IMR-90 (cell line): ENCODE data around the gene C19orf33. TPM values are rescaled to one million over a fixed set of nuclear protein-coding genes. Genes with fewer than 3 reads are reported as not detected.

Source experiments
- ATAC-seq: fragments of 200-7000 bp; cut with Tn5 transposase; 2 replicates; pipeline ENCODE4 v1.9.1; 2020; ENCODE audit warnings: low read depth, mild to moderate bottlenecking, moderate library complexity
- BruUV-seq: library from RNA; stranded (reverse); fragments of 400-500 nt; replicated peaks from 2 replicates; lab custom pipeline; 2021; lab: Mats Ljungman, UMichigan
- CTCF ChIA-PET: fragments of 300-600 bp; formaldehyde crosslinking; extraction: SDS; loops from one replicate; lab custom pipeline; 2021; ENCODE audit warnings: antibody characterized with exemption; lab: Yijun Ruan, JAX
- POLR2A ChIA-PET: fragments of 300-600 bp; sonication (Branson Sonifier 250); formaldehyde crosslinking; loops from one replicate; lab custom pipeline; 2022; ENCODE audit warnings: antibody characterized with exemption; ENCODE audit not compliant: unreplicated experiment; lab: Charles Lee
- DNase-seq: peaks from one replicate; pipeline ENCODE4 v3.0.0; 2013
- H2AFZ ChIP-seq: replicated peaks from 2 replicates; pipeline ENCODE3; 2013; ENCODE audit warnings: low read length, mild to moderate bottlenecking; ENCODE audit not compliant: poor library complexity
- H2AK5ac ChIP-seq: 2 replicates; pipeline ENCODE4 v1.6.1; 2013; ENCODE audit warnings: low read depth, low read length, inconsistent platforms
- H2AK9ac ChIP-seq: replicated peaks from 2 replicates; pipeline ENCODE3; 2013; ENCODE audit warnings: mild to moderate bottlenecking, low read depth, low read length, moderate library complexity; ENCODE audit not compliant: poor library complexity
- H2BK120ac ChIP-seq: 2 replicates; pipeline ENCODE4 v1.6.1; 2013; ENCODE audit warnings: low read depth, low read length, inconsistent platforms
- H2BK15ac ChIP-seq: 3 replicates; pipeline ENCODE4 v1.6.1; 2013; ENCODE audit warnings: low read depth, low read length, inconsistent platforms
- H2BK20ac ChIP-seq: 2 replicates; pipeline ENCODE4 v1.6.1; 2013; ENCODE audit warnings: low read depth, mild to moderate bottlenecking, inconsistent platforms, low read length, moderate library complexity
- H2BK5ac ChIP-seq: 2 replicates; pipeline ENCODE4 v1.6.1; 2013; ENCODE audit warnings: mild to moderate bottlenecking, low read depth, low read length, inconsistent platforms; ENCODE audit not compliant: poor library complexity, severe bottlenecking
- H3K14ac ChIP-seq: replicated peaks from 2 replicates; pipeline ENCODE4 v1.6.1; 2013; ENCODE audit warnings: low read depth, low read length, inconsistent platforms
- H3K18ac ChIP-seq: 2 replicates; pipeline ENCODE4 v1.6.1; 2013; ENCODE audit warnings: low read depth, low read length, control low read depth
- H3K23ac ChIP-seq: 2 replicates; pipeline ENCODE4 v1.6.1; 2013; ENCODE audit warnings: low read depth, low read length, inconsistent platforms
- H3K27ac ChIP-seq: 2 replicates; pipeline ENCODE4 v1.5.1; 2013; ENCODE audit warnings: mild to moderate bottlenecking, control low read depth, low read length; ENCODE audit not compliant: insufficient read depth
- H3K27me3 ChIP-seq: 2 replicates; pipeline ENCODE4 v1.6.1; 2013; ENCODE audit warnings: low read length; ENCODE audit not compliant: control insufficient read depth, insufficient read depth
- H3K36me3 ChIP-seq: 2 replicates; pipeline ENCODE4 v1.6.1; 2013; ENCODE audit warnings: low read length, mixed read lengths; ENCODE audit not compliant: control insufficient read depth, insufficient read depth
- H3K4ac ChIP-seq: 2 replicates; pipeline ENCODE4 v1.6.1; 2013; ENCODE audit warnings: low read depth, low read length, inconsistent platforms
- H3K4me1 ChIP-seq: 2 replicates; pipeline ENCODE4 v1.6.1; 2013; ENCODE audit warnings: low read length, mixed read lengths; ENCODE audit not compliant: control insufficient read depth, insufficient read depth
- H3K4me2 ChIP-seq: 2 replicates; pipeline ENCODE4 v1.6.1; 2013; ENCODE audit warnings: low read depth, mild to moderate bottlenecking, control low read depth, low read length, moderate library complexity
- H3K4me3 ChIP-seq: 2 replicates; pipeline ENCODE4 v1.5.1; 2013; ENCODE audit warnings: low read depth, mild to moderate bottlenecking, control low read depth, low read length, moderate library complexity; ENCODE audit not compliant: insufficient read depth
- H3K56ac ChIP-seq: 2 replicates; pipeline ENCODE4 v1.6.1; 2013; ENCODE audit warnings: low read length, inconsistent platforms; ENCODE audit not compliant: insufficient read depth; ENCODE audit errors: extremely low read depth
- H3K79me1 ChIP-seq, 2 experiments: 2 replicates each; pipeline ENCODE4 v1.6.1; 2013; ENCODE audit warnings: low read length in 2 of 2, inconsistent platforms in 1 of 2, low read depth in 1 of 2
- H3K9ac ChIP-seq: 2 replicates; pipeline ENCODE4 v1.6.1; 2013; ENCODE audit warnings: low read depth, low read length, control low read depth
- H3K9me1 ChIP-seq: 2 replicates; pipeline ENCODE4 v1.6.1; 2013; ENCODE audit warnings: low read length, inconsistent platforms; ENCODE audit not compliant: insufficient read depth
- H3K9me3 ChIP-seq: 2 replicates; pipeline ENCODE4 v1.6.1; 2013; ENCODE audit warnings: low read length; ENCODE audit not compliant: control insufficient read depth, insufficient read depth
- H4K20me1 ChIP-seq: 2 replicates; pipeline ENCODE4 v1.6.1; 2013; ENCODE audit warnings: low read length, inconsistent platforms; ENCODE audit not compliant: insufficient read depth
- H4K5ac ChIP-seq: 2 replicates; pipeline ENCODE4 v1.6.1; 2013; ENCODE audit warnings: mild to moderate bottlenecking, low read depth, low read length, control low read depth
- H4K8ac ChIP-seq, 2 experiments: 2 replicates each; pipeline ENCODE4 v1.6.1; 2013; ENCODE audit warnings: low read depth in 2 of 2, low read length in 2 of 2, control low read depth in 1 of 2, inconsistent platforms in 1 of 2
- H4K91ac ChIP-seq: 2 replicates; pipeline ENCODE4 v1.6.1; 2013; ENCODE audit warnings: low read depth, low read length, inconsistent platforms; ENCODE audit not compliant: insufficient read depth
- BHLHE40 ChIP-seq: fragments of 150-350 bp; IDR thresholded peaks from 2 replicates; pipeline ENCODE4 v1.6.1; 2016; ENCODE audit warnings: mild to moderate bottlenecking, low read depth, low read length
- CHD1 ChIP-seq: IDR thresholded peaks from 2 replicates; pipeline ENCODE4 v1.6.1; 2012; ENCODE audit warnings: low read depth, low read length, improper control_type of control experiment
- ELK1 ChIP-seq: fragments of 150-350 bp; IDR thresholded peaks from 2 replicates; pipeline ENCODE4 v1.6.1; 2016; ENCODE audit warnings: low read depth, mild to moderate bottlenecking, low read length, moderate library complexity, borderline replicate concordance
- FOS ChIP-seq: fragments of 150-350 bp; IDR thresholded peaks from 2 replicates; pipeline ENCODE4 v1.6.1; 2016; ENCODE audit warnings: low read depth, low read length
- MAFK ChIP-seq: IDR thresholded peaks from 2 replicates; pipeline ENCODE4 v1.6.1; 2012; ENCODE audit warnings: low read depth, low read length, improper control_type of control experiment
- MAZ ChIP-seq: IDR thresholded peaks from 2 replicates; pipeline ENCODE4 v1.6.1; 2012; ENCODE audit warnings: low read depth, mild to moderate bottlenecking, low read length, improper control_type of control experiment, moderate library complexity, borderline replicate concordance
- MXI1 ChIP-seq: IDR thresholded peaks from 2 replicates; pipeline ENCODE4 v1.6.1; 2012; ENCODE audit warnings: low read depth, mild to moderate bottlenecking, low read length, moderate library complexity, borderline replicate concordance
- NFE2L2 ChIP-seq: fragments of 150-350 bp; IDR thresholded peaks from 2 replicates; pipeline ENCODE4 v1.6.1; 2016; ENCODE audit warnings: low read depth, mild to moderate bottlenecking, low read length
- POLR2A ChIP-seq: IDR thresholded peaks from 2 replicates; pipeline ENCODE4 v1.6.1; 2012; ENCODE audit warnings: mild to moderate bottlenecking, low read depth, low read length
- RAD21 ChIP-seq: IDR thresholded peaks from 2 replicates; pipeline ENCODE4 v1.6.1; 2012; ENCODE audit warnings: low read length, improper control_type of control experiment
- RCOR1 ChIP-seq: IDR thresholded peaks from 2 replicates; pipeline ENCODE4 v1.6.1; 2012; ENCODE audit warnings: mild to moderate bottlenecking, low read length, improper control_type of control experiment; ENCODE audit not compliant: insufficient replicate concordance
- RFX5 ChIP-seq: IDR thresholded peaks from 2 replicates; pipeline ENCODE4 v1.8.0; 2012; ENCODE audit warnings: low read depth, mild to moderate bottlenecking, low read length, moderate library complexity
- SMC3 ChIP-seq: fragments of 150-350 bp; IDR thresholded peaks from 2 replicates; pipeline ENCODE4 v1.6.1; 2016; ENCODE audit warnings: low read depth, mild to moderate bottlenecking, antibody characterized with exemption, low read length, moderate library complexity
- WGBS, 2 experiments: methylation state at CpG; one replicate each; pipeline versions ENCODE4 v1.1.5 to v1.1.7; 2013; ENCODE audit warnings: missing lambda C conversion rate in 2 of 2; ENCODE audit not compliant: insufficient read length in 1 of 2; ENCODE audit errors: extremely low coverage in 2 of 2; 5-methylcytosine and 5-hydroxymethylcytosine counted together
- dilution Hi-C: fragments of 300-500 bp; cut with HindIII; formaldehyde crosslinking; loops from one replicate; pipeline ENCODE4 v1.14.3; 2018; ENCODE audit warnings: low sequenced_read_pairs; ENCODE audit not compliant: unreplicated experiment
- in situ Hi-C: fragments of 300-500 bp; cut with MboI; formaldehyde crosslinking; loops from 3 replicates; pipeline ENCODE4 v1.14.3; 2019; ENCODE audit warnings: low sequenced_read_pairs, inconsistent platforms, mixed read lengths
- intact Hi-C: fragments of 100-400 bp; cut with micrococcal nuclease; formaldehyde crosslinking; loops from 2 replicates; pipeline ENCODE4 v1.10.0; 2022
- polyA plus RNA-seq, 3 experiments: library from polyadenylated mRNA; depleted of rRNA; stranded (reverse); fragments of >200 nt; gene quantifications; 2 replicates each; pipeline ENCODE4 v1.2.3, GENCODE V29; 2012; ENCODE audit warnings: low replicate concordance in 1 of 3
- total RNA-seq: library from RNA; depleted of rRNA; stranded (reverse); fragments of >200 nt; gene quantifications from 2 replicates; pipeline ENCODE4 v1.2.3, GENCODE V29; 2012
- TF ChIP-seq, protein P1 (sequence below): fragments of 150-350 bp; IDR thresholded peaks from 2 replicates; pipeline ENCODE4 v1.6.1; 2017; ENCODE audit warnings: mild to moderate bottlenecking, antibody characterized with exemption, low read length, low read depth
- TF ChIP-seq, protein P2 (sequence below): conservative IDR thresholded peaks from 2 replicates; pipeline ENCODE4 v1.5.1; 2012; ENCODE audit warnings: mild to moderate bottlenecking, low read depth, low read length, improper control_type of control experiment

Gene C19orf33
- total and polyA plus RNA-seq, 2 of the 4 experiments (the other 2 are of a cell fraction) = 0.80 TPM; not detected in 1

DNA sequence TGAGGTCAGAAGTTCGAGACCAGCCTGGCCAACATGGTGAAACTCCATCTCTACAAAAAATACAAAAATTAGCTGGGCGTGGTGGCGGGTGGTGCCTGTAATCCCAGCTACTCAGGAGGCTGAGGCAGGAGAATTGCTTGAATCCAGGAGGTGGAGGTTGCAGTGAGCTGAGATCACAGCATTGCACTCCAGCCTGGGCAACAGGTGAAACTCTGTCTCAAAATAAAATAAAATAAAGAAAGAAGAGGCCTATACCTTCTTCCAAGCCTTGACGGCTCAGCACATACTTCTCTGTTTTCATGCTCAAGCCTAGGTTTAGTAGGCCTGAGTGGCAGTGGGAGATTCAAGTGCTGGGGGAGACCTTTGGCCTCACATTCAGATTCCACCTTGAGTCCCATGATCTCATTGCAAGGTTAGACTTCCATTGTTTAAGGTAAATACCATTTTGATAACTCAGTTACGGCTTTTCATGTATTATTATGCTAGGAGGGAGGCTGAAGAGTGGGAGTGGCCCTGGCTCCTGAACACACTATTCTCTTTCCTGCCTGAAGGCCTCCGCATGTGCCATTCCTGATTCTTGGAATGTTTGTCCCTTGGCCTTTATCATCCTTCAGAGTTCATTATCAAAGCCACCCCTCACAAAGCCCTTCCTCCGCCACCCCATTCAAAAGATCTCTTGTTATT, 41.3 kb upstream of the C19orf33 start:
- H3K56ac ChIP-seq = no peak overlapping the region
- H3K36me3 ChIP-seq = no peaks in the 10 kb centered on the region
- no peak overlapping the region for H4K5ac ChIP-seq
- no peak overlapping the region for H3K4me2 ChIP-seq
- no peak overlapping the region for H3K4me3 ChIP-seq
- no peak overlapping the region; the same call in 1 of the 2 replicates for H3K23ac ChIP-seq
- DNase-seq (no peak), ATAC-seq (no peak)
- H2BK5ac ChIP-seq = no peak overlapping the region
- no peak overlapping the region; the same call in 1 of the 2 replicates for H2AK5ac ChIP-seq
- no peak overlapping the region for H3K9ac ChIP-seq
- no peak overlapping the region for H3K14ac ChIP-seq
- H2BK15ac ChIP-seq = no peak overlapping the region
- peak overlapping the region; percentile 51 for H2AFZ ChIP-seq
- H3K27ac ChIP-seq = no peak overlapping the region
- no peak overlapping the region for H4K91ac ChIP-seq
- ChIA-PET CTCF (no interaction called here), POLR2A (no interaction called here)
- whole genome bisulfite sequencing, 2 experiments = no CpG with 5 or more reads among the region's 7 CpGs
- peaks cover 12% of the 10 kb centered on the region for H3K9me1 ChIP-seq
- peaks cover 10% of the 10 kb centered on the region for H3K4me1 ChIP-seq
- in situ Hi-C loops = no loop called here
- BruUV-seq = no TSS peak
- no peaks in the 10 kb centered on the region; the same call in 1 of the 2 replicates for H3K27me3 ChIP-seq
- H3K18ac ChIP-seq = no peak overlapping the region
- no peaks in the 10 kb centered on the region for H4K20me1 ChIP-seq
- no peak overlapping the region for H2BK120ac ChIP-seq
- dilution Hi-C loops = no loop called here
- TF ChIP-seq, protein P1, sequence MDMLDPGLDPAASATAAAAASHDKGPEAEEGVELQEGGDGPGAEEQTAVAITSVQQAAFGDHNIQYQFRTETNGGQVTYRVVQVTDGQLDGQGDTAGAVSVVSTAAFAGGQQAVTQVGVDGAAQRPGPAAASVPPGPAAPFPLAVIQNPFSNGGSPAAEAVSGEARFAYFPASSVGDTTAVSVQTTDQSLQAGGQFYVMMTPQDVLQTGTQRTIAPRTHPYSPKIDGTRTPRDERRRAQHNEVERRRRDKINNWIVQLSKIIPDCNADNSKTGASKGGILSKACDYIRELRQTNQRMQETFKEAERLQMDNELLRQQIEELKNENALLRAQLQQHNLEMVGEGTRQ = no peak
- TF ChIP-seq RFX5 = no peak
- TF ChIP-seq ELK1 = no peak
- no peak for TF ChIP-seq BHLHE40
- TF ChIP-seq MXI1 = no peak
- TF ChIP-seq RCOR1 = no peak
- no peak for TF ChIP-seq RAD21
- TF ChIP-seq SMC3 = no peak
- TF ChIP-seq NFE2L2 = no peak
- no peak for TF ChIP-seq FOS
- TF ChIP-seq POLR2A = no peak
- no peak for TF ChIP-seq CHD1
- TF ChIP-seq MAFK = no peak
- TF ChIP-seq, protein P2, sequence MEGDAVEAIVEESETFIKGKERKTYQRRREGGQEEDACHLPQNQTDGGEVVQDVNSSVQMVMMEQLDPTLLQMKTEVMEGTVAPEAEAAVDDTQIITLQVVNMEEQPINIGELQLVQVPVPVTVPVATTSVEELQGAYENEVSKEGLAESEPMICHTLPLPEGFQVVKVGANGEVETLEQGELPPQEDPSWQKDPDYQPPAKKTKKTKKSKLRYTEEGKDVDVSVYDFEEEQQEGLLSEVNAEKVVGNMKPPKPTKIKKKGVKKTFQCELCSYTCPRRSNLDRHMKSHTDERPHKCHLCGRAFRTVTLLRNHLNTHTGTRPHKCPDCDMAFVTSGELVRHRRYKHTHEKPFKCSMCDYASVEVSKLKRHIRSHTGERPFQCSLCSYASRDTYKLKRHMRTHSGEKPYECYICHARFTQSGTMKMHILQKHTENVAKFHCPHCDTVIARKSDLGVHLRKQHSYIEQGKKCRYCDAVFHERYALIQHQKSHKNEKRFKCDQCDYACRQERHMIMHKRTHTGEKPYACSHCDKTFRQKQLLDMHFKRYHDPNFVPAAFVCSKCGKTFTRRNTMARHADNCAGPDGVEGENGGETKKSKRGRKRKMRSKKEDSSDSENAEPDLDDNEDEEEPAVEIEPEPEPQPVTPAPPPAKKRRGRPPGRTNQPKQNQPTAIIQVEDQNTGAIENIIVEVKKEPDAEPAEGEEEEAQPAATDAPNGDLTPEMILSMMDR = no peak
- no peak for TF ChIP-seq MAZ
- no peak overlapping the region for H3K4ac ChIP-seq
- no peaks in the 10 kb centered on the region for H3K79me1 ChIP-seq
- H2BK20ac ChIP-seq = no peak overlapping the region
- peak overlapping the region; percentile 65 for H2AK9ac ChIP-seq
- no peaks in the 10 kb centered on the region for H3K9me3 ChIP-seq
- intact Hi-C loops = no loop called here
- no peak overlapping the region for H4K8ac ChIP-seq
